IgD-negative memory B cell (primary cell): ENCODE results near the gene BSND. TPM values are rescaled to one million over a fixed set of nuclear protein-coding genes. Genes with fewer than 3 reads are reported as not detected.

Source experiments
- H3K27ac Mint-ChIP-seq, 3 donors: one replicate each; pipeline ENCODE4 v1.8.0; 2020 to 2022; ENCODE audit warnings: mild to moderate bottlenecking in 3 of 3, mixed read lengths in 3 of 3, moderate library complexity in 1 of 3
- H3K27me3 Mint-ChIP-seq: one replicate; pipeline ENCODE4 v1.8.0; 2021; ENCODE audit warnings: mixed read lengths
- H3K36me3 Mint-ChIP-seq: one replicate; pipeline ENCODE4 v1.8.0; 2020; ENCODE audit warnings: mild to moderate bottlenecking, mixed read lengths
- H3K4me1 Mint-ChIP-seq, 3 donors: one replicate each; pipeline ENCODE4 v1.8.0; 2020 to 2022; ENCODE audit warnings: mixed read lengths in 3 of 3, mild to moderate bottlenecking in 1 of 3
- H3K4me3 Mint-ChIP-seq, 4 donors: one replicate each; pipeline ENCODE4 v1.8.0; 2020 to 2022; ENCODE audit warnings: mild to moderate bottlenecking in 4 of 4, mixed read lengths in 4 of 4, moderate library complexity in 3 of 4
- H3K9me3 Mint-ChIP-seq, 3 donors: one replicate each; pipeline ENCODE4 v1.8.0; 2020 to 2021; ENCODE audit warnings: mixed read lengths in 3 of 3, mild to moderate bottlenecking in 1 of 3
- polyA plus RNA-seq: library from polyadenylated mRNA; unstranded; fragments of 300-500 nt; fragmentation: Illumina TruSeq; gene quantifications from one replicate; pipeline ENCODE4 v1.2.3, GENCODE V29; 2021

Gene BSND
- polyA plus RNA-seq, 1 donor from 2014 or later: not detected

- H3K4me3 Mint-ChIP-seq: no peak overlapping the region
- peaks cover 0 to 1% (median 0%) of the 10 kb centered on the region in 3 donors for H3K4me1 Mint-ChIP-seq
- H3K27ac Mint-ChIP-seq: no peak overlapping the region
- H3K27me3 Mint-ChIP-seq: peaks cover 42% of the 10 kb centered on the region
- H3K9me3 Mint-ChIP-seq: peaks cover 0 to 1% (median 0%) of the 10 kb centered on the region in 3 donors
- H3K36me3 Mint-ChIP-seq: peaks cover 5% of the 10 kb centered on the region
Measured at GRCh38 chr1:55038552-55038838, 39.8 kb downstream of the BSND start.

- Mint-ChIP-seq H3K27ac (no peak overlapping the region), H3K4me3 (no peak overlapping the region), H3K4me1 (peaks cover 0 to 1% (median 0%) of the 10 kb centered on the region in 3 donors), H3K27me3 (peaks cover 42% of the 10 kb centered on the region), H3K9me3 (peaks cover 0 to 1% (median 0%) of the 10 kb centered on the region in 3 donors), H3K36me3 (peaks cover 7% of the 10 kb centered on the region)
Measured at GRCh38 chr1:55038974-55039341, 40.2 kb downstream of the BSND start.

DNA sequence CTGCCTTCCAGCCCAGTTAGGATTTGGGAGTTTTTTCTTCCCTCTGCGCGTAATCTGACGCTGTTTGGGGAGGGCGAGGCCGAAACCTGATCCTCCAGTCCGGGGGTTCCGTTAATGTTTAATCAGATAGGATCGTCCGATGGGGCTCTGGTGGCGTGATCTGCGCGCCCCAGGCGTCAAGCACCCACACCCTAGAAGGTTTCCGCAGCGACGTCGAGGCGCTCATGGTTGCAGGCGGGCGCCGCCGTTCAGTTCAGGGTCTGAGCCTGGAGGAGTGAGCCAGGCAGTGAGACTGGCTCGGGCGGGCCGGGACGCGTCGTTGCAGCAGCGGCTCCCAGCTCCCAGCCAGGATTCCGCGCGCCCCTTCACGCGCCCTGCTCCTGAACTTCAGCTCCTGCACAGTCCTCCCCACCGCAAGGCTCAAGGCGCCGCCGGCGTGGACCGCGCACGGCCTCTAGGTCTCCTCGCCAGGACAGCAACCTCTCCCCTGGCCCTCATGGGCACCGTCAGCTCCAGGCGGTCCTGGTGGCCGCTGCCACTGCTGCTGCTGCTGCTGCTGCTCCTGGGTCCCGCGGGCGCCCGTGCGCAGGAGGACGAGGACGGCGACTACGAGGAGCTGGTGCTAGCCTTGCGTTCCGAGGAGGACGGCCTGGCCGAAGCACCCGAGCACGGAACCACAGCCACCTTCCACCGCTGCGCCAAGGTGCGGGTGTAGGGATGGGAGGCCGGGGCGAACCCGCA, 40.8 kb downstream of the BSND start, which contains the start of gene PCSK9:
TSS of gene PCSK9 (plus strand) at position 207 of the 741 bp plus-strand sequence. CDS start at position 497, 290 bp downstream.
- H3K27ac Mint-ChIP-seq: no peak within 1 kb of the TSS
- H3K36me3 Mint-ChIP-seq: peaks cover 8% of the 10 kb centered on the region
- H3K4me1 Mint-ChIP-seq: peaks cover 0 to 1% (median 0%) of the 10 kb centered on the region in 3 donors
- H3K9me3 Mint-ChIP-seq: peaks cover 0 to 1% (median 0%) of the 10 kb centered on the region in 3 donors
- H3K27me3 Mint-ChIP-seq: peaks cover 39% of the 10 kb centered on the region
- H3K4me3 Mint-ChIP-seq: no peak within 1 kb of the TSS

GRCh38 chr1:55040083-55040932, 41.6 kb downstream of the BSND start:
- Mint-ChIP-seq H3K36me3 (peaks cover 8% of the 10 kb centered on the region), H3K4me1 (peaks cover 0 to 1% (median 0%) of the 10 kb centered on the region in 3 donors), H3K4me3 (no peak overlapping the region), H3K27me3 (peaks cover 36% of the 10 kb centered on the region), H3K27ac (no peak overlapping the region), H3K9me3 (peaks cover 0 to 1% (median 0%) of the 10 kb centered on the region in 3 donors)

- peaks cover 8% of the 10 kb centered on the region for H3K36me3 Mint-ChIP-seq
- peaks cover 0 to 1% (median 0%) of the 10 kb centered on the region in 3 donors for H3K9me3 Mint-ChIP-seq
- H3K4me3 Mint-ChIP-seq: no peak overlapping the region
- peaks cover 37% of the 10 kb centered on the region for H3K27me3 Mint-ChIP-seq
- no peak overlapping the region for H3K27ac Mint-ChIP-seq
- H3K4me1 Mint-ChIP-seq: peaks cover 0 to 1% (median 0%) of the 10 kb centered on the region in 3 donors
Measured at GRCh38 chr1:55040933-55041494, 42.3 kb downstream of the BSND start.

DNA sequence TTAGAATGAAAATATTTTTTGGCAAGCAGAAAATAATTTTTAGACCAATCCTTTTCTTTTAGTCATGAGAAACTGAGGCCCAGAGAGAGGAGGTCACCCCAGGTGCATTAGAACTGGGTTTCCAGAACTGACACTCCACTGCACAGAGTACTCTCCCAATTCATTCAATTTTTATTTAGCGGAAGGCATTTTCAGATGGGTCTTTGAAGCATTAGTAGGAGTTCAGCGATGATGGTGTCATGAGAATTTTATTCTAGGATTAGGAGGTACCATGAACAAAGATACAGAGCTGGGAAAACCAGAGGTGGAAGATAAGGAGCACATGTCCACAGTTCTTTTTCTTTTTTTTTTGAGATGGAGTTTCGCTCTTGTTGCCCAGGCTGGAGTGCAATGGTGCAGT, 42.9 kb downstream of the BSND start:
- peaks cover 0 to 1% (median 0%) of the 10 kb centered on the region in 3 donors for H3K9me3 Mint-ChIP-seq
- no peak overlapping the region for H3K4me3 Mint-ChIP-seq
- no peak overlapping the region for H3K27ac Mint-ChIP-seq
- peaks cover 0 to 1% (median 0%) of the 10 kb centered on the region in 3 donors for H3K4me1 Mint-ChIP-seq
- peaks cover 33% of the 10 kb centered on the region for H3K27me3 Mint-ChIP-seq
- peaks cover 8% of the 10 kb centered on the region for H3K36me3 Mint-ChIP-seq

DNA sequence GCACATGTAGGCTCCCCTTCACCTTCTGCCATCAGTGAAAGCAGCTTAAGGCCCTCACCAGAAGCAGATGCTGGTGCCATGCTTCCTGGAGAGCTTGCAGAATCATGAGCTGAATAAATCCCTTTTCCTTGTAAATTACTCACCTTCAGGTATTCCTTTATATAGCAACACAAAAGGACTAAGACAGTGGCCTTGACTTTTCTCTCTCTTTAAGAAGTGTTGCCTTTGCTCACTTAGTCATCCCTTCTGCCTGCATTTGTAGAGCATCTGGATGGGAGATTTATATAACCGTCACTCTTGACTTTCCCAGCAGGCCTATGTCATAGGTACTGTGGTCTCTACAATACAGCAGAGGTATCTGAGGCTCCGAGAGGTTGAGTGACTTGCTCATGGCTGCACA, 44.3 kb downstream of the BSND start:
- Mint-ChIP-seq H3K27me3 (peaks cover 23% of the 10 kb centered on the region), H3K4me3 (no peak overlapping the region), H3K4me1 (peaks cover 0 to 1% (median 0%) of the 10 kb centered on the region in 3 donors), H3K36me3 (peaks cover 8% of the 10 kb centered on the region), H3K27ac (no peak overlapping the region), H3K9me3 (peaks cover 0 to 1% (median 0%) of the 10 kb centered on the region in 3 donors)

DNA sequence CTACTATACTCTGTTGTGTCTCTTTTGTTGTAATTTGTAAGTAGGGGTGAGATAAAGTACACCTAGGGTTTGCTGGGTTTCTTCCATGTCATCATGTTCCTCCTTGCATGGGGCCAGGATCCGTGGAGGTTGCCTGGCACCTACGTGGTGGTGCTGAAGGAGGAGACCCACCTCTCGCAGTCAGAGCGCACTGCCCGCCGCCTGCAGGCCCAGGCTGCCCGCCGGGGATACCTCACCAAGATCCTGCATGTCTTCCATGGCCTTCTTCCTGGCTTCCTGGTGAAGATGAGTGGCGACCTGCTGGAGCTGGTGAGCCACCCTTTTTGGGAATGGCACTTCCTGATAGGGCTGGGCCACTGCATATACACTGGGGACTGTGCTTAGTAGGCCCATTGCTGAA, 45.0 kb downstream of the BSND start:
- Mint-ChIP-seq H3K9me3 (peaks cover 0 to 1% (median 0%) of the 10 kb centered on the region in 3 donors), H3K27ac (no peak overlapping the region), H3K4me3 (no peak overlapping the region), H3K4me1 (peaks cover 0 to 1% (median 0%) of the 10 kb centered on the region in 3 donors), H3K36me3 (peaks cover 8% of the 10 kb centered on the region), H3K27me3 (peaks cover 20% of the 10 kb centered on the region)

DNA sequence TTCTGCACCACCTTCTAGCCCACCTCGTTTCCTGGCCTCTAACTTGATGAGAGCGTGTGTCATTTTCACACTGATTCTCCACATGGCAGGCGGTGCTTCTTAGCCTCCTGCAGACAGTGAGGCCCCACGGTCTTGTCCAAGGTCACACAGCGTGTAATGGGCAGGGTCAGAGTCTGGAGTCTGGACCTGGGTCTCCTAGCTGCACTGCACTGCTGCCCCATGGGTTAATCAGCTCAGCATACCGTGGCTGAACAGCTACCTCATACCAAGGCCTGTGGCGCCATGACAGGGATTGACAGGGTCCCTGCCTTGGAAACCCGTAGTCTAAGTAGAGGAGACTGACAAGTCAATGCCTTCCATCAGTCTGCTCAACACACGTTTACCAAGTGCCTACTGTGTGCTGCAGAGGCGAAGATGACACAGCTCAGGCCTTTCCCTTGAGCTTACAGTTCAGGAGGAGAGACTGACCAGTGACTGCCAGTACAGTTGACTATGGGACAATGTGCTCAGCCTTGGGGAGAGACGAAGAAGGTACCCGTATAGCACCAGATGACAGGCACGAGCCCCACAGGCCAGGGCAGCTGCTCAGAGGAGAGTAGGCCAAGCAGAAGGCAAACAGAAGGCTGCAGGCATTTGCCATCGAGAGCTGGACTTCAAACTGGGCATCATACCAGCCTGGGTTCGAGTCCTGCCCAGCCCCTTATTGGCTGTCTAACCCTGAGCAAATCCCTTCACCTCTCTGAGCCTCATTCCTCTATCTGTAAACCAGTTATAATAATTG, 46.1 kb downstream of the BSND start:
- H3K4me1 Mint-ChIP-seq: no peaks in the 10 kb centered on the region
- peaks cover 0 to 1% (median 0%) of the 10 kb centered on the region in 3 donors for H3K9me3 Mint-ChIP-seq
- H3K4me3 Mint-ChIP-seq: no peak overlapping the region
- H3K27me3 Mint-ChIP-seq: peaks cover 13% of the 10 kb centered on the region
- no peak overlapping the region for H3K27ac Mint-ChIP-seq
- H3K36me3 Mint-ChIP-seq: peaks cover 8% of the 10 kb centered on the region

DNA sequence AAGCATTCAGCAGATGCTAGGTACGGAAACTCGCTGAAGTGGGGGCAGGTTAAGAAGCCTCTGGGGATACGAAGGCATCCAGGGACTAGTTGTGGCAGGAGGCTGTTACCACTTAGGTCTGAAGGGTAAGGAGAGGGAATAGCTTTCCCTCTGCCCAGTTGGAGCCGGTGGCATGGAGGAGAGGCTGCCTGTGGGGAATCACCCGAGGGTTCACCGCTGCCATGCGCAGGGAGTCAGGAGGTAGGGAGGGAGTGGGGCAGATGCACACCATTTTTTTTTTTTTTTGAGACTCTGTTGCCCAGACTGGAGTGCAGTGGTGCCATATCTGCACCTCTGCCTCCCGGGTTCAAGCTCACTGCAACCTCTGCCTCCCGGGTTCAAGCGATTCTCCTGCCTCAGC, 46.7 kb downstream of the BSND start:
- Mint-ChIP-seq H3K4me1 (no peaks in the 10 kb centered on the region), H3K27ac (no peak overlapping the region), H3K27me3 (peaks cover 9% of the 10 kb centered on the region), H3K9me3 (peaks cover 0 to 1% (median 0%) of the 10 kb centered on the region in 3 donors), H3K4me3 (no peak overlapping the region), H3K36me3 (peaks cover 6% of the 10 kb centered on the region)

DNA sequence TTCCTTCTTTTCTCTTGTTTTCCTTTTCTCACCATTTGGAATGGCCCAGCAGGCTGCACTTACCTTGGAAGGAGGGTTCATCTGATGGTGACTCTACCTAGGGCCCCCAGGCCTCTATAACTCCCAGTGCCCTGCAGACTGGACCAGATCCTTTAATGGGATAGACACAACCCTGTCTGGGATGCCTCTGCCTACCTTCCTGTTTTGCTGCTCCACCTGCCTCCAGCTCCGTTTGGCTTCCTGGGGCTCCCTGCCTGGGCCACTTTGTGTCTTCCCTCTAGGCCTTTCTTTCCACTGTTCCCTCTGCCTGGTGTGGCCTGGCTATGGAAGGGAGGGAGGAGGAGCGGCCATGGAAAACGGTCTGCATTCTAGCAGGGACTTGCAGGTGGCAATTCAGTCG, 48.1 kb downstream of the BSND start:
- Mint-ChIP-seq H3K27me3 (peaks cover 7% of the 10 kb centered on the region), H3K27ac (no peak overlapping the region), H3K36me3 (peaks cover 3% of the 10 kb centered on the region), H3K4me3 (no peak overlapping the region), H3K4me1 (no peaks in the 10 kb centered on the region), H3K9me3 (peaks cover 0 to 1% (median 0%) of the 10 kb centered on the region in 3 donors)

GRCh38 chr1:55047611-55048010, 48.9 kb downstream of the BSND start:
- H3K36me3 Mint-ChIP-seq: peaks cover 3% of the 10 kb centered on the region
- no peaks in the 10 kb centered on the region for H3K4me1 Mint-ChIP-seq
- no peak overlapping the region for H3K4me3 Mint-ChIP-seq
- H3K9me3 Mint-ChIP-seq: peaks cover 0 to 1% (median 0%) of the 10 kb centered on the region in 3 donors
- H3K27me3 Mint-ChIP-seq: peaks cover 3% of the 10 kb centered on the region
- no peak overlapping the region for H3K27ac Mint-ChIP-seq

GRCh38 chr1:55048453-55049270, 49.9 kb downstream of the BSND start:
- Mint-ChIP-seq H3K27me3 (peaks cover 3% of the 10 kb centered on the region), H3K9me3 (no peaks in the 10 kb centered on the region), H3K27ac (no peak overlapping the region), H3K4me3 (no peak overlapping the region), H3K4me1 (no peaks in the 10 kb centered on the region), H3K36me3 (peaks cover 3% of the 10 kb centered on the region)
